NCI-H460 (cell line): Measurements from ENCODE around the gene STIM1. TPM values are rescaled to one million over a fixed set of nuclear protein-coding genes. Genes with fewer than 3 reads are reported as not detected.

Experiments used
- DNase-seq: peaks from one replicate; pipeline ENCODE4 v3.0.0-alpha.2; 2016; ENCODE audit warnings: low read depth; ENCODE audit errors: extremely low read depth
- total RNA-seq: library from RNA; depleted of rRNA; stranded (reverse); fragments of >200 nt; shearing (Covaris generic); gene quantifications from 2 replicates; pipeline ENCODE4 v1.2.3, GENCODE V29; 2014

STIM1 gene
- total RNA-seq, 1 experiment from 2014 or later = 11.4 TPM

DNA sequence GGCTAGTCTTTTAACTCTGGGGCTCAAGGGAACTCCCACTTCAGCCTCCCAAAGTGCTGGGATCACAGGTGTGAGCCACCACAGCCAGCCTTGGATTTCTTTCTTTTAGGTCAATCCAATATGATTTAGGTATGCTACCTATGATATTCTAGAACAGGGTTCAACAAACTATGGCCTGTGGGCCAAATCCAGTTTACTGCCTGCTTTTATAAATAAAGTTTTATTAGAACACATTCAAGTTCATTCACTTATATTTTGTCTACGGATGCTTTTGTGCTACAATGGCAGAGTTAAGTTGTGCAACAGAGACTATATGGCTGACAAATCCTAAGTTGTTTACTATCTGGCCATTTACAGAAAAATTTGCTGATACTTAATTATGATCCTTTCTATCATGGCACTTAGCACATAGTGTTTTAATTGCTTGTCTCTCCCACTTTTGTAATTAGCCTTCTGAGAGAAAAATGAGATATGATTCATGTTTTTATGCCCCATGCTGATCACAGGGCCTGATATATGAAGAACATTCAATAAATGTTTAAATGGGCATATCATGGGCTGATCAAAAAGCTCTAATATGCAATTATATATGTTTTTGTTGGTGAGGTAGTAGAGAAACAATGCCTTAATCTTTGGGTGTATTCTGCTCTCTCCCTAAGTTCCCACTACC, 109.6 kb downstream of the STIM1 start:
- DNase-seq = no peak

DNA sequence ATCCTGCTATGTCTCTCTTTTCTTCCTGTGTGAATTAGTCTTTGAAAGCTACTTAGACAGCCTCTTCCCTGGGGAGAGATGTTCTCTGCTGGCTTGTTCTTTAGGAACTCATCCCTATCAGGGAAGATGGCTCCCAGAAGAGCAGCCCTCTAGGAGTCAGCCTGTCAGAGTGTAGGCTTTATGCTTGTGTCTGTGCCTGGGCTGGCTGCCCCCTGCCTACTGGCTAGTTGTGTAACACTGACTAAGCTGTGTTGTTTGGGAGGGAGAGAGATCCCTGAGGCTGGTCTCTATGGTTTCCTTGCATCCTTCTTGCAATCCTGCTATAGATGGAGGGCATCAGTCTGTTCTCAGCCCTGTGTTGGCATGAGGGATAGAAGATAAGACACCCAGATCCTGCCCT, 112.2 kb downstream of the STIM1 start:
- DNase-seq = no peak

DNA sequence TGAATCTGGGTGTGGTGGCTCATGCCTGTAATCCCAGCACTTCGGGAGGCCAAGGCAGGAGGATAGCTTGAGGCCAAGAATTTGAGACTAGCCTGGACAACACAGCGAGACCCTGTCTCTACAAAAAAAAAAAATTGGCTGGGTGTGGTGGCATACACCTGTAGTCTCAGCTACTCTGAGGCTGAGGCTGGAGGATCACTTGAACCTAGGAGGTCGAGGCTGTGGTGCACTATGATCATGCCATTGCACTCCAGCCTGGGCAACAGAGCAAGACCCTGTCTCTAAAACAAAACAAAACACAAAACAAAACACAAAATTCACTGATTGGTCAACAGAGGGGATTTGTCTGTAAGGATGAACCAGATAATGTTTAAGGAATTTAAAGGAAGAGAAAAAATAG, 113.7 kb downstream of the STIM1 start:
- DNase-seq = no peak

DNA sequence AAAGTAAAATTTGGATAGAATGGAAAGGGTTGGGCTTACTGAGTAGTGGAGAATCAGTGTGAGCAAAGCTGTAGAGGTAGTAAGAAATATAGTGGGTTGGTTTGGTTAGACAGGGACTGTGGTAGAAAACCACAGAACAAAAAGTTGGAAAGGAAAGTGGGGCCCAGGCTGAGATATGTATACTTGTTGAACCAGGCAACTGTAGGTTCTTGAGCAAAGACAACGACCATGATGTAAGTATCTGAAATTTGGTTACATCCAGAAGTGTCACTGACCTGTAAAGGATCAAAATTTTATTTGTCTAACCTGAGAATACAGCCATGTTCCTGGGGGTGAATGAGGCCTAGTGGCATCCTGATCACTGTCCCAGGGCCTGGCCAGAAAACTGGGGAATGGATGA, 114.1 kb downstream of the STIM1 start:
- no peak for DNase-seq

GRCh38 chr11:3970108-3970507, 114.6 kb downstream of the STIM1 start:
- no peak for DNase-seq

DNA sequence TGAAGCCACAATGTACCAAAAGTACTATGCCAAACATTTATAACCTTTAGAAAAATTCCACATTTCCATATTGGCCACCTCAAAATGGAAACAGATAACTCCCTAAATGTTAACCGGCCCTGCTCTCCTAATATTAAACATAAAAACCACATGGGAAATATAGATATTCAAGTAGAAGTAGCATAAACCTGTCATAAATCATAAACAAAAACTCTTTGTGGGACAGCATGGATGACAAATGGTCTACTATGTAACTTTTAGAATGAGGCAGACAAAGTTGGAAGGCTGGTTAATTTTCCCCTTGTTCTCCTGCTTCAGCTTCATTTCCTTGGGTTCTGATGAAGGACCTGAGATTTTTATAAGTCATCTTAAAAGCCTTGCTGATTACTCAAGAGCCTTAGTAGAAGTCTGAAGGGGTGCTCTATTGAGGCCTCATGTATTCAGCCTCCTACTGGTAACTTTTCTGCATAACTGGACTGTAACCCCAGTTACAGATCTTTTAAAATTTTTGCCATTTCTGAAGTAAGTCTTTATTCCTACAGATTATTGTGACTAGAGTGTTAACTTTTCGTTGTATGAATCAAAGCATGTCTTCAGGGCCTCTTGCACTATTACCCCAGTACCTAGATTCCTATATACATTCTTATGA, 116.4 kb downstream of the STIM1 start:
- no peak for DNase-seq

- no peak for DNase-seq
Observed at GRCh38 chr11:3972431-3972830, 117.0 kb downstream of the STIM1 start.

DNA sequence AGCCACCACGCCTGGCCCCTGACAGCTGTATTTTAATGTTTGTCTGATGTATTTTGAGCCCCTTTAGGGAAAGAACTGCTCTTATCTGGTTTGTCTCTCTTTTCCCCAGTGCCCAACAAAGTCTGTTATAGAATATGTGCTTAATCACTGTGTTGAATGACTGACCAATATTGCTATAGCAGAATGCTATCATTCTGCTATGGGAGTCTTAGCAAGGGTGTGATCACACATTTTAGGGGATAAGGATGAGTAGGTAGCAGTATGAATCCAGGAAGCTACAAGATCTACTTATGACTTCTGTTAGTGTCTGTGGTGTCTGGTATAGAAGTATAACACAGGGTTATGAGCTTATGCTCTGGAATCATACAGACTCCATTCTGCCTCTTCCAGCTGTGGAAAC, 121.6 kb downstream of the STIM1 start:
- no peak for DNase-seq

- no peak for DNase-seq
Observed at GRCh38 chr11:3981084-3981633, 125.7 kb downstream of the STIM1 start.

DNA sequence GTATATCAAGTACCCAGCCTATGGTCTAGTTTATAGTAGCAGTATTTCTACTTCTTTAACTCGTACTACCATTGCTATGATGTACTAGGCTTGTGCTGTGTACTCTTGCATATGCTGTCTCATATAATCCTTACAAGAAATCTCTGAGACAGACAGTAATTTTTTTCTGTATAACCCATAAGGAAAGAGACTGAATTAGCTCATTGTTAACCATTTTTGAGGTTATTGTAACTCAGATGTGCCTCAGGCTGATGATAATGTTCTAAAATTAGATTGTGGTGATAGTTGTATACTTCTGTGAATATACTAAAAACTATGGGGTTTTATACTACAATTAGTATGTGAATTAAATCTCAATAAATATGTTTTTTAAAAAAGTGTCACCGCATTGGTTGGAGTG, 127.0 kb downstream of the STIM1 start:
- DNase-seq = no peak

GRCh38 chr11:3983101-3983500, 127.6 kb downstream of the STIM1 start:
- no peak for DNase-seq

GRCh38 chr11:3984896-3985295, 129.4 kb downstream of the STIM1 start:
- no peak for DNase-seq

- no peak for DNase-seq
Observed at GRCh38 chr11:3985631-3986030, 130.2 kb downstream of the STIM1 start.

DNA sequence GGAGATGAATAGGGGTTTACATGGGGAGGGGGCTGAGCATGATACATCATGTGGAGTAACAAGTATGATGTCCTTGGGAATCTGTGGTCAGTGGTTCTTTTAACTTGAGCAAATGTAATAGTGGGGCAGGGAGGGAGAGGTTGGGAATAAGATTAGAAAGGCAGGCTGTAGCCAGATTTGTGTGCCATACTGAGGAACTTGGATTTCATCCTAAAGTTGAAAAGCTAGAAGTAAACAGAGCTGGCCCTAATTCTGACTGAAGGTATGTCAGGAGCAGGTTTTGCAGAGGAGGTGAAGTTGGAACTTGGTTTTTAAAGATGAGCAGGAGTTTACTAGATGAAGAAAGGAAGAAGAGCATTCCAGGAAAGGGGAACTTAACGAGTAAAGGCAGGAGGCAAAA, 130.8 kb downstream of the STIM1 start:
- DNase-seq = no peak

GRCh38 chr11:3989276-3989920, 133.9 kb downstream of the STIM1 start:
- DNase-seq = no peak

DNA sequence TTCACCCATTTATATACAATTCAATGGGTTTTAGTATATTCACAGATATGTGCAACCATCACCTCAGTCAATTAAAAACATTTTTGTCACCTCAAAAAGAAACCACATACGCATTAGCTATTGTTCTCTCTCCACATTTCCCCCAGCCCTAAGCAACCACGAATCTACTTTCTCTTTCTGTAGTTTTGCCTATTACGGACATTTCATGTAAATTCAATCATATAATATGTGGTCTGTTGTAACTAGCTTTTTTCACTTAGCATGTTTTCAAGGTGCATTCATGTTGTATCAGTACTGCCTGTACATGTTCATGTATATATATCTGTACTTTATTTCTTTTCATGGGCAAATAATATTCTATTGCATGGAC, 134.4 kb downstream of the STIM1 start:
- no peak for DNase-seq

DNA sequence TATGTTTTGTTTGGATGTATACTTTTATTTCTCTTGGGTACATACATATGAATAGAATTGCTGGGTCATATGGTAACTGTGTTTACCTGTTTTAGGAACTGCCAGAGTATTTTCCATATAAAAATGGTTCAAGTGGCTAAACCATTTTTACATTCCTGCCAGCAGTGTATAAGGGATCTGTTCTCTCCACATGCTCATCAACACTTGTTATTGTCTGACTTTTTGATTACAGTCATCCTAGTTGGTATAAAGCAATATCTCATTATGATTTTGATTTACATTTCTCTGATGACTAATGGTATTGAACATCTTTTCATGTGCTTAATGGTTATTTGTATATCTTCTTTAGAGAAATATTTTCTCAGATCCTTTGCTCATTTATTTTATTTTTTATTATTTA, 134.9 kb downstream of the STIM1 start:
- DNase-seq = no peak

GRCh38 chr11:3992964-3993363, 137.5 kb downstream of the STIM1 start:
- no peak for DNase-seq

DNA sequence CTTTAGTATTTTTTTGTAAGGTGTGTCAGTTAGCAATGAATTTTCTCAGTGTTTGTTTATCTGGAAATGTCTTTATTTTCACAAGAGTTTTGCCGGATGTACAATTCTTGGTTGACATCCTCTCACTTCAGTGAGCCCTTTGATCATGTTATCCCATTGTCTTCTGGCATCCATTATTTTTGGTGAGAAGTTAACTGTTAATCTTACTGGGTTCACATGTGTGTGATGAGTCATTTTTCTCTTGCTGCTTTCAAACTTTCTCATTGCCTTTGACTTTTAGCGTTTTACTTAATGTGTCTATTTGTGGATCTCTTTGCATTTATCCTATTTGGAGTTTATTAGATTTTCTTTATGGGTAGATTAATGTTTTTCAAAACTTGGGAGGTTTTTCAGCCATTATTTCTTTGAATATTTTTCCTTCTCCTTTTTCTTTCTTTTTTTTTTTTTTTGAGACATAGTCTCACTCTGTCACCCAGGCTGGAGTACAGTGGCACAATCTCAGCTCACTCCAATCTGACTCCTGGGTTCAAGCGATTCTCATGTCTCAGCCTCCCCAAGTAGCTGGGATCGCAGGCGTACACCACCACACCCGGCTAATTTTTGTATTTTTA, 138.7 kb downstream of the STIM1 start:
- DNase-seq = no peak

GRCh38 chr11:3995307-3995706, 139.8 kb downstream of the STIM1 start:
- no peak for DNase-seq

- DNase-seq = no peak
Observed at GRCh38 chr11:3995949-3996554, 140.6 kb downstream of the STIM1 start.
